KMS-11 (cell line): Measurements from ENCODE around the gene AIM2.

Experiments
- H2AFZ ChIP-seq: fragments of 200-600 bp; sonication (generic); 2 replicates; pipeline ENCODE4 v1.6.1; 2016; ENCODE audit warnings: antibody characterized with exemption, mixed run types, low read depth
- H3K27ac ChIP-seq: fragments of 200-600 bp; sonication (generic); 2 replicates; pipeline ENCODE4 v1.6.1; 2016; ENCODE audit warnings: mild to moderate bottlenecking, mixed run types
- H3K27me3 ChIP-seq: fragments of 200-600 bp; sonication (generic); 2 replicates; pipeline ENCODE4 v1.6.1; 2017; ENCODE audit warnings: mild to moderate bottlenecking, low read depth, mixed run types, moderate library complexity; ENCODE audit not compliant: insufficient read depth
- H3K36me3 ChIP-seq: fragments of 200-600 bp; sonication (generic); 2 replicates; pipeline ENCODE4 v1.6.1; 2017; ENCODE audit warnings: mild to moderate bottlenecking, mixed run types; ENCODE audit not compliant: insufficient read depth
- H3K4me1 ChIP-seq: fragments of 200-600 bp; sonication (generic); 2 replicates; pipeline ENCODE4 v1.6.1; 2016; ENCODE audit warnings: mild to moderate bottlenecking, low read depth, mixed run types; ENCODE audit not compliant: poor library complexity, severe bottlenecking
- H3K4me2 ChIP-seq: fragments of 200-600 bp; sonication (generic); 2 replicates; pipeline ENCODE4 v1.7.0; 2016; ENCODE audit warnings: mild to moderate bottlenecking, mixed run types
- H3K4me3 ChIP-seq: fragments of 200-600 bp; sonication (generic); IDR thresholded peaks from 2 replicates; pipeline ENCODE4 v1.6.1; 2017; ENCODE audit warnings: low read depth, low read length, mixed read lengths; ENCODE audit not compliant: insufficient read depth
- H3K79me2 ChIP-seq: fragments of 200-600 bp; sonication (generic); 2 replicates; pipeline ENCODE4 v1.6.1; 2016; ENCODE audit warnings: low read depth, mixed run types; ENCODE audit not compliant: insufficient read depth
- H3K9ac ChIP-seq: fragments of 200-600 bp; sonication (generic); 2 replicates; pipeline ENCODE4 v1.6.1; 2016; ENCODE audit warnings: mild to moderate bottlenecking, mixed run types
- H4K20me1 ChIP-seq: fragments of 200-600 bp; sonication (generic); 2 replicates; pipeline ENCODE4 v1.6.1; 2016; ENCODE audit warnings: mild to moderate bottlenecking, mixed run types; ENCODE audit not compliant: insufficient read depth
- TF ChIP-seq, protein P1 (sequence below): fragments of 200-600 bp; sonication (generic); conservative IDR thresholded peaks from 2 replicates; pipeline ENCODE4 v1.6.1; 2017; ENCODE audit warnings: low read depth, mild to moderate bottlenecking, antibody characterized with exemption, low read length, moderate library complexity, mixed read lengths

Gene AIM2

GRCh38 chr1:159084152-159084551 lies 7.6 kb upstream of the AIM2 start:
- Histone ChIP-seq H3K4me3 (no peak overlapping the region), H3K27ac (no peak overlapping the region)

GRCh38 chr1:159083013-159083412 lies 6.4 kb upstream of the AIM2 start:
- Histone ChIP-seq H3K79me2 (no peaks in the 10 kb centered on the region), H3K27me3 (no peaks in the 10 kb centered on the region), H4K20me1 (no peaks in the 10 kb centered on the region), H3K36me3 (no peaks in the 10 kb centered on the region), H3K4me1 (peaks cover 10% of the 10 kb centered on the region), H3K27ac (no peak overlapping the region), H3K4me2 (no peak overlapping the region), H2AFZ (no peak overlapping the region), H3K4me3 (no peak overlapping the region), H3K9ac (no peak overlapping the region)
- TF ChIP-seq, protein P1, sequence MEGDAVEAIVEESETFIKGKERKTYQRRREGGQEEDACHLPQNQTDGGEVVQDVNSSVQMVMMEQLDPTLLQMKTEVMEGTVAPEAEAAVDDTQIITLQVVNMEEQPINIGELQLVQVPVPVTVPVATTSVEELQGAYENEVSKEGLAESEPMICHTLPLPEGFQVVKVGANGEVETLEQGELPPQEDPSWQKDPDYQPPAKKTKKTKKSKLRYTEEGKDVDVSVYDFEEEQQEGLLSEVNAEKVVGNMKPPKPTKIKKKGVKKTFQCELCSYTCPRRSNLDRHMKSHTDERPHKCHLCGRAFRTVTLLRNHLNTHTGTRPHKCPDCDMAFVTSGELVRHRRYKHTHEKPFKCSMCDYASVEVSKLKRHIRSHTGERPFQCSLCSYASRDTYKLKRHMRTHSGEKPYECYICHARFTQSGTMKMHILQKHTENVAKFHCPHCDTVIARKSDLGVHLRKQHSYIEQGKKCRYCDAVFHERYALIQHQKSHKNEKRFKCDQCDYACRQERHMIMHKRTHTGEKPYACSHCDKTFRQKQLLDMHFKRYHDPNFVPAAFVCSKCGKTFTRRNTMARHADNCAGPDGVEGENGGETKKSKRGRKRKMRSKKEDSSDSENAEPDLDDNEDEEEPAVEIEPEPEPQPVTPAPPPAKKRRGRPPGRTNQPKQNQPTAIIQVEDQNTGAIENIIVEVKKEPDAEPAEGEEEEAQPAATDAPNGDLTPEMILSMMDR = no peak

More at GRCh38 chr1:159084152-159084551, 7.6 kb upstream of the AIM2 start:
- no peak overlapping the region for H3K4me2 ChIP-seq
- no peaks in the 10 kb centered on the region for H3K27me3 ChIP-seq
- no peaks in the 10 kb centered on the region for H3K4me1 ChIP-seq
- no peaks in the 10 kb centered on the region for H4K20me1 ChIP-seq
- no peaks in the 10 kb centered on the region for H3K36me3 ChIP-seq
- no peaks in the 10 kb centered on the region for H3K79me2 ChIP-seq
- H2AFZ ChIP-seq = no peak overlapping the region
- no peak overlapping the region for H3K9ac ChIP-seq
- TF ChIP-seq, protein P1 = no peak

GRCh38 chr1:159081626-159082025 lies 5.1 kb upstream of the AIM2 start:
- Histone ChIP-seq H3K27me3 (no peaks in the 10 kb centered on the region), H2AFZ (no peak overlapping the region), H3K9ac (no peak overlapping the region), H3K79me2 (no peaks in the 10 kb centered on the region), H4K20me1 (no peaks in the 10 kb centered on the region), H3K27ac (no peak overlapping the region), H3K4me1 (peaks cover 16% of the 10 kb centered on the region), H3K4me2 (no peak overlapping the region), H3K4me3 (no peak overlapping the region), H3K36me3 (no peaks in the 10 kb centered on the region)
- TF ChIP-seq, protein P1 = no peak

GRCh38 chr1:159079525-159079924 lies 3.0 kb upstream of the AIM2 start:
- TF ChIP-seq, protein P1 = no peak
- no peaks in the 10 kb centered on the region for H3K27me3 ChIP-seq
- H3K27ac ChIP-seq = no peak overlapping the region
- H3K4me1 ChIP-seq = peaks cover 37% of the 10 kb centered on the region
- H3K79me2 ChIP-seq = no peaks in the 10 kb centered on the region
- H4K20me1 ChIP-seq = no peaks in the 10 kb centered on the region
- no peak overlapping the region for H2AFZ ChIP-seq
- H3K4me3 ChIP-seq = no peak overlapping the region
- H3K4me2 ChIP-seq = no peak overlapping the region
- H3K36me3 ChIP-seq = no peaks in the 10 kb centered on the region
- no peak overlapping the region for H3K9ac ChIP-seq
